B cell (primary cell): ENCODE data around the gene PRKN. TPM values are rescaled to one million over a fixed set of nuclear protein-coding genes. Genes with fewer than 3 reads are reported as not detected.

Experiments
- ATAC-seq: fragments of 200-7000 bp; cut with Tn5 transposase; one replicate; pipeline ENCODE4 v1.10.0; 2021; ENCODE audit warnings: low read depth, mild to moderate bottlenecking, moderate number of reproducible peaks, moderate library complexity
- CTCF ChIA-PET: fragments of 350-600 bp; sonication (Branson Sonifier 250); formaldehyde crosslinking; loops from one replicate; lab custom pipeline; 2021; ENCODE audit warnings: antibody characterized with exemption, inconsistent platforms; lab: Charles Lee
- POLR2A ChIA-PET: fragments of 350-600 bp; sonication (Branson Sonifier 250); formaldehyde crosslinking; loops from one replicate; lab custom pipeline; 2021; ENCODE audit warnings: antibody characterized with exemption; lab: Charles Lee
- DNase-seq: peaks from one replicate; pipeline ENCODE4 v3.0.0; 2013
- H2AFZ ChIP-seq: 2 replicates; pipeline ENCODE4 v1.6.1; 2012; ENCODE audit warnings: mild to moderate bottlenecking, low read depth, low read length; ENCODE audit not compliant: insufficient read depth, poor library complexity, severe bottlenecking
- H3K27ac ChIP-seq, 2 donors: 1 replicate in 1 of 2; 2 replicates in 1 of 2; pipeline ENCODE4 v1.5.1; 2012 to 2013; ENCODE audit warnings: low read length in 2 of 2, mild to moderate bottlenecking in 2 of 2, moderate library complexity in 1 of 2
- H3K27me3 ChIP-seq, 4 experiments: fragments of 200-600 bp in 1 of 4; sonication (generic) in 1 of 4; replicated peaks in 1 of 4; 1 replicate in 2 of 4; 2 replicates in 2 of 4; pipeline versions ENCODE4 v1.6.1 to v1.7.0; 2013 to 2016; ENCODE audit warnings: low read length in 3 of 4, mild to moderate bottlenecking in 2 of 4, mixed read lengths in 1 of 4, moderate library complexity in 1 of 4; ENCODE audit not compliant: insufficient read depth in 4 of 4, control insufficient read depth in 3 of 4; ENCODE audit errors: control extremely low read depth in 1 of 4
- H3K36me3 ChIP-seq, 2 experiments: replicated peaks in 1 of 2; 1 replicate in 1 of 2; 2 replicates in 1 of 2; pipeline versions ENCODE4 v1.6.1 to v1.7.1; 2013; ENCODE audit warnings: low read length in 1 of 2; ENCODE audit not compliant: insufficient read depth in 2 of 2, control insufficient read depth in 1 of 2; ENCODE audit errors: control extremely low read depth in 1 of 2, extremely low read depth in 1 of 2
- H3K4me1 ChIP-seq, 2 donors: fragments of 200-600 bp in 1 of 2; sonication (generic) in 1 of 2; 1 replicate in 1 of 2; 2 replicates in 1 of 2; pipeline versions ENCODE4 v1.5.1 to v1.6.1; 2013 to 2017; ENCODE audit warnings: low read length in 2 of 2; ENCODE audit not compliant: control insufficient read depth in 2 of 2, insufficient read depth in 2 of 2
- H3K4me2 ChIP-seq: replicated peaks from 2 replicates; pipeline ENCODE3; 2012; ENCODE audit warnings: mild to moderate bottlenecking, low read depth, low read length; ENCODE audit not compliant: poor library complexity, severe bottlenecking
- H3K4me3 ChIP-seq, 5 experiments: fragments of 200-600 bp in 1 of 5; sonication (generic) in 1 of 5; 1 replicate in 3 of 5; 2 replicates in 2 of 5; pipeline versions ENCODE4 v1.5.1 to v1.7.0; 2011 to 2016; ENCODE audit warnings: low read length in 4 of 5, mild to moderate bottlenecking in 4 of 5, low read depth in 2 of 5, control low read depth in 1 of 5, moderate library complexity in 1 of 5; ENCODE audit not compliant: insufficient read depth in 1 of 5; ENCODE audit errors: control extremely low read depth in 1 of 5, extremely low read depth in 1 of 5
- H3K79me2 ChIP-seq: fragments of 200-600 bp; sonication (generic); one replicate; pipeline ENCODE4 v1.6.0; 2016; ENCODE audit warnings: low read length; ENCODE audit not compliant: control insufficient read depth, insufficient read depth
- H3K9ac ChIP-seq: fragments of 200-600 bp; sonication (generic); 2 replicates; pipeline ENCODE4 v1.6.1; 2017; ENCODE audit warnings: mild to moderate bottlenecking, low read length, moderate library complexity
- H3K9me3 ChIP-seq, 3 donors: one replicate each; pipeline versions ENCODE4 v1.6.1 to v1.7.1; 2013; ENCODE audit warnings: low read length in 2 of 3; ENCODE audit not compliant: control insufficient read depth in 2 of 3, insufficient read depth in 1 of 3; ENCODE audit errors: control extremely low read depth in 1 of 3
- H4K20me1 ChIP-seq: 2 replicates; pipeline ENCODE4 v1.6.0; 2012; ENCODE audit warnings: mild to moderate bottlenecking, low read length; ENCODE audit not compliant: insufficient read depth, control insufficient read depth, poor library complexity, severe bottlenecking
- H3K27ac Mint-ChIP-seq: one replicate; pipeline ENCODE4 v1.8.0; 2021; ENCODE audit warnings: mixed read lengths
- H3K27me3 Mint-ChIP-seq: one replicate; pipeline ENCODE4 v1.8.0; 2021; ENCODE audit warnings: mixed read lengths
- H3K4me1 Mint-ChIP-seq: one replicate; pipeline ENCODE4 v1.8.0; 2021; ENCODE audit warnings: mixed read lengths
- H3K4me3 Mint-ChIP-seq: one replicate; pipeline ENCODE4 v1.8.0; 2021; ENCODE audit warnings: mixed read lengths
- H3K9me3 Mint-ChIP-seq: one replicate; pipeline ENCODE4 v1.8.0; 2022; ENCODE audit warnings: mixed read lengths; ENCODE audit not compliant: insufficient read depth
- EZH2 ChIP-seq: IDR thresholded peaks from 2 replicates; pipeline ENCODE4 v1.6.1; 2012; ENCODE audit warnings: borderline replicate concordance, low read depth, mild to moderate bottlenecking, moderate library complexity, low read length; ENCODE audit not compliant: insufficient read depth, poor library complexity, severe bottlenecking
- WGBS: methylation state at CpG from one replicate; pipeline ENCODE4 v1.1.5; 2013; ENCODE audit warnings: missing lambda C conversion rate; ENCODE audit not compliant: insufficient coverage; 5-methylcytosine and 5-hydroxymethylcytosine counted together
- intact Hi-C: fragments of 100-400 bp; cut with micrococcal nuclease; formaldehyde crosslinking; loops from one replicate; pipeline ENCODE4 v1.10.0; 2022
- polyA plus RNA-seq: library from polyadenylated mRNA; depleted of rRNA; stranded (reverse); fragments of >200 nt; gene quantifications from 2 replicates; pipeline ENCODE4 v1.2.3, GENCODE V29; 2012
- total RNA-seq, 2 donors: library from RNA; stranded (reverse); fragments of 120-200 nt in 1 of 2; gene quantifications; 1 replicate in 1 of 2; 2 replicates in 1 of 2; pipeline versions ENCODE4 v1.2.3 to v1.2.4, GENCODE V29; 2013 to 2022
- TF ChIP-seq, protein P1 (sequence below): fragments of 200-600 bp; IDR thresholded peaks from one replicate; pipeline ENCODE4 v1.8.0; 2022; ENCODE audit warnings: antibody characterized with exemption, mild to moderate bottlenecking

The PRKN gene
- total and polyA plus RNA-seq, 2 donors (not counting 1 experiment from before 2014, with no cell fraction given), result 1.6 to 6.2 TPM

DNA sequence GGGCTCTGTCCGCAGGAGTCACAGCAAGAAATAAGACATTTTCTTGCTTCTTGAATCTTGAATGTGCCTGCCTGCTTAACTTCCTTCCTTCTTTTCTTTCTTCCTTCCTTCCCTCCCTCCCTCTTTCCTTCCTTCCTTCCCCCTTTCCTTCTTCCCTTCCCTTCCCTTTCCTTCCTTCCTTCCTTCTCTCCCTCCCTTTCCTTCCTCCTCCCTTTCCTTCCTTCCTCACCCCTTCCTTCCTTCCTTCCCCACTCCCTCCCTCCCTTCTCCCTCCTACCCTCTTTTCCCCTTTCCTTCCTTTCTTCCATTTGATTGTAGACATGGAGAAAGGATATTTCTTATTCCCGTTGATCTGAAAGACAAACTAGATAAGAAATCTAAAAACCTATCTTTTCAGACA lies 1016.9 kb downstream of the PRKN start:
- Histone ChIP-seq H3K79me2 (no peaks in the 10 kb centered on the region), H4K20me1 (no peaks in the 10 kb centered on the region), H3K4me2 (no peak overlapping the region), H2AFZ (no peak overlapping the region), H3K4me1 (no peaks in the 10 kb centered on the region), H3K9ac (no peak overlapping the region), H3K27ac (no peak overlapping the region), H3K9me3 (no peaks in the 10 kb centered on the region), H3K27me3 (no peaks in the 10 kb centered on the region), H3K36me3 (no peaks in the 10 kb centered on the region), H3K4me3 (no peak overlapping the region)
- 100% methylated on average over 1 of the region's 2 CpGs for WGBS
- no peak overlapping the region for H3K27ac Mint-ChIP-seq
- no peaks in the 10 kb centered on the region for H3K4me1 Mint-ChIP-seq
- TF ChIP-seq, protein P1, sequence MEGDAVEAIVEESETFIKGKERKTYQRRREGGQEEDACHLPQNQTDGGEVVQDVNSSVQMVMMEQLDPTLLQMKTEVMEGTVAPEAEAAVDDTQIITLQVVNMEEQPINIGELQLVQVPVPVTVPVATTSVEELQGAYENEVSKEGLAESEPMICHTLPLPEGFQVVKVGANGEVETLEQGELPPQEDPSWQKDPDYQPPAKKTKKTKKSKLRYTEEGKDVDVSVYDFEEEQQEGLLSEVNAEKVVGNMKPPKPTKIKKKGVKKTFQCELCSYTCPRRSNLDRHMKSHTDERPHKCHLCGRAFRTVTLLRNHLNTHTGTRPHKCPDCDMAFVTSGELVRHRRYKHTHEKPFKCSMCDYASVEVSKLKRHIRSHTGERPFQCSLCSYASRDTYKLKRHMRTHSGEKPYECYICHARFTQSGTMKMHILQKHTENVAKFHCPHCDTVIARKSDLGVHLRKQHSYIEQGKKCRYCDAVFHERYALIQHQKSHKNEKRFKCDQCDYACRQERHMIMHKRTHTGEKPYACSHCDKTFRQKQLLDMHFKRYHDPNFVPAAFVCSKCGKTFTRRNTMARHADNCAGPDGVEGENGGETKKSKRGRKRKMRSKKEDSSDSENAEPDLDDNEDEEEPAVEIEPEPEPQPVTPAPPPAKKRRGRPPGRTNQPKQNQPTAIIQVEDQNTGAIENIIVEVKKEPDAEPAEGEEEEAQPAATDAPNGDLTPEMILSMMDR, result no peak
- no peak for TF ChIP-seq EZH2
- CTCF ChIA-PET, result no interaction called here
- intact Hi-C loops, result no loop called here
- ATAC-seq, result no peak
- H3K27me3 Mint-ChIP-seq, result no peaks in the 10 kb centered on the region
- no peak overlapping the region for H3K4me3 Mint-ChIP-seq
- POLR2A ChIA-PET, result no interaction called here
- no peak for DNase-seq
- peaks cover 1% of the 10 kb centered on the region for H3K9me3 Mint-ChIP-seq

DNA sequence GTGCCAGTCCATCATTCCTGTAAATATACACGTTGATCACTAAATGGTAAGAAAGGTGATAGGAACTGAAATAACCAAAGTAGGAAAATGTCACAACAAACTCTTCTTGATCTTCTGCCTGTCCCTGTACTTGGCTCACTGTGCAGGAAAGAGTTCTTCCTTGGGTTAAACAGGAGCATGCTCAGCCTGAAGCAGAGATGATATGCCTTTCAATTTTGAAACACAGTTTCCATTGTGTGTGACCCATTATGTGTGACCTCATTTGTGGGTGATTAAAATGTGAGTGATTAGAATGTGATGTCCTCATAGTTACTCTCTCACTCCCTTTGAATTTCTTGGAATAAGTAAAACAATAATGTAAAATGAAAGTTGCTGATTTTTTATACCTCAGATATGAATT lies 1026.5 kb downstream of the PRKN start:
- no peaks in the 10 kb centered on the region for H3K79me2 ChIP-seq
- H3K27ac Mint-ChIP-seq, result no peak overlapping the region
- no peaks in the 10 kb centered on the region for H3K4me1 Mint-ChIP-seq

More for the DNA sequence above, 1026.5 kb downstream of the PRKN start:
- Histone ChIP-seq H3K27me3 (no peaks in the 10 kb centered on the region), H3K4me1 (no peaks in the 10 kb centered on the region), H3K9me3 (no peaks in the 10 kb centered on the region), H2AFZ (no peak overlapping the region), H3K4me2 (no peak overlapping the region), H3K9ac (no peak overlapping the region), H3K36me3 (no peaks in the 10 kb centered on the region), H3K4me3 (no peak overlapping the region), H4K20me1 (no peaks in the 10 kb centered on the region), H3K27ac (no peak overlapping the region)
- TF ChIP-seq EZH2, result no peak
- TF ChIP-seq, protein P1, result no peak
- DNase-seq, result no peak
- POLR2A ChIA-PET, result no interaction called here
- H3K4me3 Mint-ChIP-seq, result no peak overlapping the region
- no peak for ATAC-seq
- H3K9me3 Mint-ChIP-seq, result no peaks in the 10 kb centered on the region
- CTCF ChIA-PET, result no interaction called here
- intact Hi-C loops, result no loop called here
- WGBS, result no CpG with 5 or more reads among the region's 1 CpG
- H3K27me3 Mint-ChIP-seq, result no peaks in the 10 kb centered on the region
